IgD-negative memory B cell (primary cell): ENCODE measurements around the gene SNX5. TPM values are rescaled to one million over a fixed set of nuclear protein-coding genes. Genes with fewer than 3 reads are reported as not detected.
A peak's percentile ranks its signal among the peaks of the same experiment; 100 is the strongest.

Experiments used
- H3K27ac Mint-ChIP-seq, 3 donors: one replicate each; pipeline ENCODE4 v1.8.0; 2020 to 2022; ENCODE audit warnings: mild to moderate bottlenecking in 3 of 3, mixed read lengths in 3 of 3, moderate library complexity in 1 of 3
- H3K27me3 Mint-ChIP-seq: one replicate; pipeline ENCODE4 v1.8.0; 2021; ENCODE audit warnings: mixed read lengths
- H3K36me3 Mint-ChIP-seq: one replicate; pipeline ENCODE4 v1.8.0; 2020; ENCODE audit warnings: mild to moderate bottlenecking, mixed read lengths
- H3K4me1 Mint-ChIP-seq, 3 donors: one replicate each; pipeline ENCODE4 v1.8.0; 2020 to 2022; ENCODE audit warnings: mixed read lengths in 3 of 3, mild to moderate bottlenecking in 1 of 3
- H3K4me3 Mint-ChIP-seq, 4 donors: one replicate each; pipeline ENCODE4 v1.8.0; 2020 to 2022; ENCODE audit warnings: mild to moderate bottlenecking in 4 of 4, mixed read lengths in 4 of 4, moderate library complexity in 3 of 4
- H3K9me3 Mint-ChIP-seq, 3 donors: one replicate each; pipeline ENCODE4 v1.8.0; 2020 to 2021; ENCODE audit warnings: mixed read lengths in 3 of 3, mild to moderate bottlenecking in 1 of 3
- polyA plus RNA-seq: library from polyadenylated mRNA; unstranded; fragments of 300-500 nt; fragmentation: Illumina TruSeq; gene quantifications from one replicate; pipeline ENCODE4 v1.2.3, GENCODE V29; 2021

SNX5 gene
- polyA plus RNA-seq, 1 donor from 2014 or later: 103 TPM

DNA sequence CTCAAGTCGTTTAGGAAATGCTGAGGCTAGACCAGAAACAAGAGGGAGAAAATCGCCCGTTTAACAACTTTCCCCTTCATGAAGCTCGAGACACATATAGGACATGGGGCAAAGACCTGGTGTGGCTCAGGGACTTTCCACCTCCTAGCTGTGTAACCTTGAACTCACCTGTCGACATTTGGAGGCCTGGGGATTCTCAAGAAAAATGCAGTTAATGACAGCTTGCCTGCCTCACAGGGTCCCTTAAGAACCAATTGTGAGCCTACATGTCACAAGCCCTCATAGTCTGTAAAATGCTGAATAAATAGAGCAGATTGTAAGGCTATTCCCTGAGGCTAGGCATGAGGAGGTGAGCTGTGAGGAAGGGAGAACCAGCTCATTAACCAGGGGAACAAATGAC is 35.3 kb upstream of the SNX5 start:
- H3K27ac Mint-ChIP-seq: peak overlapping the region; percentile 63 to 91 (median 67)
- no peaks in the 10 kb centered on the region for H3K36me3 Mint-ChIP-seq
- peak overlapping the region in 3 of 4 donors; percentile 16 to 24 (median 23) for H3K4me3 Mint-ChIP-seq
- no peaks in the 10 kb centered on the region for H3K9me3 Mint-ChIP-seq
- no peaks in the 10 kb centered on the region for H3K27me3 Mint-ChIP-seq
- H3K4me1 Mint-ChIP-seq: peaks cover 15 to 22% (median 19%) of the 10 kb centered on the region in 3 donors

- H3K4me1 Mint-ChIP-seq: peaks cover 16 to 22% (median 20%) of the 10 kb centered on the region in 3 donors
- H3K4me3 Mint-ChIP-seq: no peak overlapping the region
- peak overlapping the region in 1 of 3 donors; percentile 86 for H3K27ac Mint-ChIP-seq
- peaks cover 2% of the 10 kb centered on the region for H3K27me3 Mint-ChIP-seq
- no peaks in the 10 kb centered on the region for H3K9me3 Mint-ChIP-seq
- no peaks in the 10 kb centered on the region for H3K36me3 Mint-ChIP-seq
These were observed 32.7 kb upstream of the SNX5 start for GRCh38 chr20:18001131-18001921.

DNA sequence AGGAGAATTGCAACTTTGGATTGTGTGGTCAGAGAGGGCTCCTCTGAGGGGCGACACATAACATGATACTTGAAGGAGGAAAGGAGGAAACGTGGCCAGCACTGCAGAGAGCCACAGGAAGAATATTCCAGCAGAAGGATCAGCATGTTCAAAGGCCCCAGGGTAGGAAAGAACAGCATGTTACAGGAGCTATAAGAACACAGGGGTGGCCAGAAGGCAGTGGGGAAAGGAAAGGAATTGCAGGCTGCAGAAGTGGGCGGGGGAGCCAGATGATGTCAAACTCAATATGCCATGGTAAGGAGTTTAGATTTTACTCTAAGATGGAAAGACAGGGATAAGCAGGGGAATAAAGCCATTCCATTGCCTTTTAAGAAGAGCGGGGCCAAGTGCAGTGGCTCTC is 31.0 kb upstream of the SNX5 start:
- H3K9me3 Mint-ChIP-seq: no peaks in the 10 kb centered on the region
- H3K4me3 Mint-ChIP-seq: peak overlapping the region in 1 of 4 donors; percentile 9
- H3K36me3 Mint-ChIP-seq: no peaks in the 10 kb centered on the region
- H3K27ac Mint-ChIP-seq: no peak overlapping the region
- H3K27me3 Mint-ChIP-seq: peaks cover 2% of the 10 kb centered on the region
- H3K4me1 Mint-ChIP-seq: peaks cover 13 to 16% (median 14%) of the 10 kb centered on the region in 3 donors

DNA sequence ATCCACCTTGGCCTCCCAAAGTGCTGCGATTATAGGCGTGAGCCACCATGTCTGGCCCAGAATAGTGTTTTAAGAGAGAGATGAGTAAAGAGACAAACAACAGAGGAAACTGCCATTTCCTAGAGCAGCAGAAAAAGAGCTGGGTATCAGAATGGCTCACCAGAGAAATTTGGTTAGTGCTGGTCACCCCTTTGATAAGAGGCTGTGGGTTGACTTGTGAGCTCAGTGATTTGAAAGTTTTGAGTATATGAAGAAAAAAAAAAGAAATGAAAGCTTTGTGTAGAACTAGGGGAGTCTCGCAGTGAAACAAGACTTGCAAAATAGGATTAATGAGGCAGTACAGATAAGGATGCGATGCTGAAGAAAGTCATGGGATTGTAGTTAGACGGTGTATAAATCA is 29.9 kb upstream of the SNX5 start:
- peaks cover 6 to 9% (median 6%) of the 10 kb centered on the region in 3 donors for H3K4me1 Mint-ChIP-seq
- no peak overlapping the region for H3K27ac Mint-ChIP-seq
- H3K4me3 Mint-ChIP-seq: no peak overlapping the region
- no peaks in the 10 kb centered on the region for H3K9me3 Mint-ChIP-seq
- no peaks in the 10 kb centered on the region for H3K36me3 Mint-ChIP-seq
- peaks cover 2% of the 10 kb centered on the region for H3K27me3 Mint-ChIP-seq

GRCh38 chr20:17995967-17996819 is 27.6 kb upstream of the SNX5 start:
- Mint-ChIP-seq H3K27ac (no peak overlapping the region), H3K4me1 (peaks cover 7 to 16% (median 9%) of the 10 kb centered on the region in 3 donors), H3K4me3 (peak overlapping the region in 1 of 4 donors; percentile 28), H3K9me3 (no peaks in the 10 kb centered on the region), H3K36me3 (peaks cover 1% of the 10 kb centered on the region), H3K27me3 (peaks cover 2% of the 10 kb centered on the region)

DNA sequence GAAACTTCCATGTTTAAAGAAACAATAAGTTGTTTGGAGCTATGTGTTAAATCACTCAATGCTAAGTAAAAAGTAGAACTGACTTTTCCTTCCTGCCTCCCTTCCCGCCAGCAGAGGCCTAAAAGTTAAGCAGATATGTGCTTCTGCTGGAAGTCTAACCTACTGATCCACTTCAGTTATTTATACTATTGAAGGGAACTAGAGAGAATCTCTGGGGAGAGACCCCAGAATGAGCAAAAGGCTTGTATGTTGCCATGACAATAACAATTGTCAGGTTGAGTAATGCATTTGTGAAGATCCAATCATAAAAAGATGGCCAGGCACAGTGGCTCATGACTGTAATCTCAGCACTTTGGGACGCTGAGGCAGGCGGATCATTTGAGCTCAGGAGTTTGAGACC is 25.0 kb upstream of the SNX5 start:
- Mint-ChIP-seq H3K9me3 (no peaks in the 10 kb centered on the region), H3K4me1 (peaks cover 7 to 16% (median 9%) of the 10 kb centered on the region in 3 donors), H3K4me3 (no peak overlapping the region), H3K27me3 (peaks cover 2% of the 10 kb centered on the region), H3K36me3 (peaks cover 1% of the 10 kb centered on the region), H3K27ac (no peak overlapping the region)

- Mint-ChIP-seq H3K4me1 (peaks cover 7 to 16% (median 9%) of the 10 kb centered on the region in 3 donors), H3K27me3 (peaks cover 2% of the 10 kb centered on the region), H3K4me3 (peak overlapping the region in 1 of 4 donors; percentile 54), H3K9me3 (no peaks in the 10 kb centered on the region), H3K36me3 (peaks cover 1% of the 10 kb centered on the region), H3K27ac (no peak overlapping the region)
These were observed 24.4 kb upstream of the SNX5 start for GRCh38 chr20:17992847-17993513.

DNA sequence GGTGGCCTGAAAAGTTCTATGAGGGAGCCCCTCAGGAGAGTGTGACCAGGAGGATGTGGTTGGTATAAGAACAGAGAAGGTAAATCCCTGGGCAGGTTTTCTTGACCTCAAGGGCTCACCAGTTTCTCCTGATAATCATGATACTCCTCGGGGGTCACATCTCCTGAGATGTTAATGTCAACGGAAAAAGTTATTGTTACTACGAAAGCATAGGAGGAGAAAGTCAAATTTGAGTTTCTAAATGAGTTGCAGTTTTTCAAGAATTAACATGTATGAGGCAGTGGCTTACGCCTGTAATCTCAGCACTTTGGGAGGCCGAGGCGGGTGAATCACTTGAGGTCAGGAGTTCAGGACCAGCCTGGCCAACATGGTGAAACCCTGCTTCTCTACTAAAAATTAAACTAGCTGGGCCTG is 23.6 kb upstream of the SNX5 start:
- H3K4me3 Mint-ChIP-seq: peak overlapping the region in 1 of 4 donors; percentile 67
- H3K4me1 Mint-ChIP-seq: peaks cover 6 to 16% (median 7%) of the 10 kb centered on the region in 3 donors
- H3K36me3 Mint-ChIP-seq: peaks cover 1% of the 10 kb centered on the region
- H3K27ac Mint-ChIP-seq: no peak overlapping the region
- H3K9me3 Mint-ChIP-seq: no peaks in the 10 kb centered on the region
- no peaks in the 10 kb centered on the region for H3K27me3 Mint-ChIP-seq

- H3K36me3 Mint-ChIP-seq: peaks cover 1% of the 10 kb centered on the region
- peaks cover 0 to 9% (median 5%) of the 10 kb centered on the region in 3 donors for H3K4me1 Mint-ChIP-seq
- H3K4me3 Mint-ChIP-seq: no peak overlapping the region
- no peaks in the 10 kb centered on the region for H3K9me3 Mint-ChIP-seq
- no peaks in the 10 kb centered on the region for H3K27me3 Mint-ChIP-seq
- no peak overlapping the region for H3K27ac Mint-ChIP-seq
These were observed 21.8 kb upstream of the SNX5 start for GRCh38 chr20:17990278-17990972.

GRCh38 chr20:17987988-17988387 is 19.4 kb upstream of the SNX5 start:
- Mint-ChIP-seq H3K4me3 (no peak overlapping the region), H3K36me3 (peaks cover 1% of the 10 kb centered on the region), H3K9me3 (no peaks in the 10 kb centered on the region), H3K27me3 (no peaks in the 10 kb centered on the region), H3K27ac (peak overlapping the region in 1 of 3 donors; percentile 31), H3K4me1 (peaks cover 0 to 7% (median 6%) of the 10 kb centered on the region in 3 donors)

GRCh38 chr20:17985388-17986018 is 16.9 kb upstream of the SNX5 start:
- Mint-ChIP-seq H3K9me3 (no peaks in the 10 kb centered on the region), H3K27ac (no peak overlapping the region), H3K27me3 (no peaks in the 10 kb centered on the region), H3K36me3 (peaks cover 2% of the 10 kb centered on the region), H3K4me1 (peaks cover 2 to 5% (median 3%) of the 10 kb centered on the region in 3 donors), H3K4me3 (no peak overlapping the region)

DNA sequence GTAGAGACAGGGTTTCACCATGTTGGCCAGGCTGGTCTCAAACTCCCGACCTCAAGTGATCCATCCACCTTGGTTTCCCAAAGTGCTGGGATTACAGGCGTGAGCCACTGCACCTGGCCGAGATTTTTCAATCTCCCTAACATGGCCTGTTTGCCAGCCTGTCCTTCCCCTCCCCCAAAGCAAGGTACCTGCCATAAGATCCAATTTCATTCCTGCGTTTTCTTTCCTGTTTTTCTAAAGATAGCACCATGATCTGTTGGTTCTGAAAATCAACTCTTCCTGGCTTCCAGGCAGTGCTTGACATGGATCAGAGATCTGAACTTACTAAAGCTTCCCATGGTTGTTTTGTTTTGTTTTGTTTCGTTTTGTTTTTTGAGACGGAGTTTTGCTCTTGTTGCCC is 7.7 kb upstream of the SNX5 start:
- Mint-ChIP-seq H3K4me3 (peak overlapping the region in 1 of 4 donors; percentile 58), H3K36me3 (peaks cover 5% of the 10 kb centered on the region), H3K9me3 (no peaks in the 10 kb centered on the region), H3K27me3 (no peaks in the 10 kb centered on the region), H3K4me1 (peaks cover 18 to 27% (median 24%) of the 10 kb centered on the region in 3 donors), H3K27ac (peak overlapping the region in 1 of 3 donors; percentile 31)

- no peaks in the 10 kb centered on the region for H3K27me3 Mint-ChIP-seq
- no peaks in the 10 kb centered on the region for H3K9me3 Mint-ChIP-seq
- H3K27ac Mint-ChIP-seq: peak overlapping the region; percentile 41 to 99 (median 92)
- no peaks in the 10 kb centered on the region for H3K36me3 Mint-ChIP-seq
- H3K4me3 Mint-ChIP-seq: peak overlapping the region; percentile 95 to 99 (median 98)
- peaks cover 29 to 35% (median 30%) of the 10 kb centered on the region in 3 donors for H3K4me1 Mint-ChIP-seq
These were observed 3.5 kb upstream of the SNX5 start for GRCh38 chr20:17972121-17972520.
